PFSK-1 (cell line): Measurements from ENCODE around the gene IL4R.

ENCODE experiments used
- FOXP2 ChIP-seq: optimal IDR thresholded peaks from 2 replicates; pipeline ENCODE3; 2011; ENCODE audit warnings: borderline replicate concordance, control low read depth, inconsistent platforms; ENCODE audit not compliant: insufficient read depth; ENCODE audit errors: extremely low read length, extremely low read depth
- POLR2AphosphoS5 ChIP-seq: IDR thresholded peaks from 2 replicates; pipeline ENCODE4 v1.6.1; 2012; ENCODE audit warnings: low read depth, mild to moderate bottlenecking, control low read depth, low read length, moderate library complexity
- REST ChIP-seq, 2 experiments: IDR thresholded peaks; 2 replicates each; pipeline versions ENCODE4 v1.6.1 to v1.8.0; 2011 to 2012; ENCODE audit warnings: low read depth in 2 of 2, low read length in 2 of 2, control low read depth in 1 of 2, inconsistent platforms in 1 of 2, mild to moderate bottlenecking in 1 of 2, moderate library complexity in 1 of 2; ENCODE audit not compliant: insufficient read depth in 1 of 2
- SIN3A ChIP-seq: IDR thresholded peaks from 2 replicates; pipeline ENCODE4 v1.6.1; 2012; ENCODE audit warnings: mild to moderate bottlenecking, low read length, moderate library complexity, borderline replicate concordance; ENCODE audit not compliant: insufficient read depth
- TAF1 ChIP-seq: IDR thresholded peaks from 2 replicates; pipeline ENCODE4 v1.6.1; 2012; ENCODE audit warnings: low read length, control low read depth, borderline replicate concordance; ENCODE audit not compliant: insufficient read depth

IL4R gene

GRCh38 chr16:27326738-27327585 lies 13.2 kb downstream of the IL4R start:
- no peak for TF ChIP-seq FOXP2
- TF ChIP-seq REST (IDR thresholded peaks at IDR 0.05; ENCODE audit: insufficient read depth in 1 of 2, low read depth in 2 of 2, low read length in 2 of 2): 0 out of 4 replicates have a peak, but pooled peaks of 1 of the 2 experiments have one; percentile 19

- TF ChIP-seq POLR2AphosphoS5: no peak
- no peak for TF ChIP-seq FOXP2
- TF ChIP-seq REST (IDR thresholded peaks at IDR 0.05; ENCODE audit: insufficient read depth in 1 of 2, low read depth in 2 of 2, low read length in 2 of 2): no peak
- no peak for TF ChIP-seq TAF1
- TF ChIP-seq SIN3A: no peak
Observed at GRCh38 chr16:27327586-27327915, 13.8 kb downstream of the IL4R start.

- TF ChIP-seq POLR2AphosphoS5 (no peak), FOXP2 (no peak), REST (IDR thresholded peaks at IDR 0.05; ENCODE audit: insufficient read depth in 1 of 2, low read depth in 2 of 2, low read length in 2 of 2) (no peak), TAF1 (no peak), SIN3A (no peak)
Observed at GRCh38 chr16:27328937-27329336, 15.2 kb downstream of the IL4R start.

- TF ChIP-seq SIN3A (no peak), POLR2AphosphoS5 (no peak), REST (IDR thresholded peaks at IDR 0.05; ENCODE audit: insufficient read depth in 1 of 2, low read depth in 2 of 2, low read length in 2 of 2) (no peak), FOXP2 (no peak), TAF1 (no peak)
Observed at GRCh38 chr16:27330542-27330941, 16.8 kb downstream of the IL4R start.

GRCh38 chr16:27332105-27332504 lies 18.3 kb downstream of the IL4R start:
- TF ChIP-seq SIN3A: no peak
- no peak for TF ChIP-seq TAF1
- no peak for TF ChIP-seq POLR2AphosphoS5
- TF ChIP-seq FOXP2: no peak
- no peak for TF ChIP-seq REST (IDR thresholded peaks at IDR 0.05; ENCODE audit: insufficient read depth in 1 of 2, low read depth in 2 of 2, low read length in 2 of 2)
